Measurements from ENCODE around the gene TNPO3. TPM values are rescaled to one million over a fixed set of nuclear protein-coding genes. Genes with fewer than 3 reads are reported as not detected.
"Not testable (repeated sequence)": the region's sequence is repeated elsewhere in the genome, so short reads cannot be mapped to it uniquely, and the experiment has no call there.

Gene TNPO3
- total and polyA plus RNA-seq, 12 donors: 8.0 to 37.7 (median 29.6) TPM

DNA sequence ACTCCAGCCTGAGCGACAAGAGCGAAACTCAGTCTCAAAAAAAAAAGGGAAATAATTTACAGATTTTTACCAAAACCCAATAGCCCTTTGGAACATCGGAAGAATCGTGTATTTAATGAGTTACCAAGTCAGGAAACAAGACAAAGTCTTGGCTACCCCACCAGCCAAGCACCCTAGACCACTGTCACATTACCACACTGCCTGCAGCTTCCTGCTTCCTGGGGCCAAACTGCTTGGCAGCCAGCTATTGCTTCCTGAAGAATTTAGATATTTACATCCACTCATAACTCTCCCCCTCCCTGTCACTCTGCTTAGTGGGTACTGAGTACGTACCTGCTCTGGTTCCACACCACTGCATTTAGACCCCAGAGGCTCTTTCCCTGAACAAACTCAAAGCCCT is 14.1 kb upstream of the TNPO3 start:
- H3K36me3 ChIP-seq: no peaks in the 10 kb centered on the region
- 66 to 69% methylated on average over 5 of the region's 5 CpGs for WGBS, 2 donors
- ATAC-seq (no peak), DNase-seq (no peak)
- no peak overlapping the region for H3K27ac ChIP-seq
- TF ChIP-seq, protein P1, sequence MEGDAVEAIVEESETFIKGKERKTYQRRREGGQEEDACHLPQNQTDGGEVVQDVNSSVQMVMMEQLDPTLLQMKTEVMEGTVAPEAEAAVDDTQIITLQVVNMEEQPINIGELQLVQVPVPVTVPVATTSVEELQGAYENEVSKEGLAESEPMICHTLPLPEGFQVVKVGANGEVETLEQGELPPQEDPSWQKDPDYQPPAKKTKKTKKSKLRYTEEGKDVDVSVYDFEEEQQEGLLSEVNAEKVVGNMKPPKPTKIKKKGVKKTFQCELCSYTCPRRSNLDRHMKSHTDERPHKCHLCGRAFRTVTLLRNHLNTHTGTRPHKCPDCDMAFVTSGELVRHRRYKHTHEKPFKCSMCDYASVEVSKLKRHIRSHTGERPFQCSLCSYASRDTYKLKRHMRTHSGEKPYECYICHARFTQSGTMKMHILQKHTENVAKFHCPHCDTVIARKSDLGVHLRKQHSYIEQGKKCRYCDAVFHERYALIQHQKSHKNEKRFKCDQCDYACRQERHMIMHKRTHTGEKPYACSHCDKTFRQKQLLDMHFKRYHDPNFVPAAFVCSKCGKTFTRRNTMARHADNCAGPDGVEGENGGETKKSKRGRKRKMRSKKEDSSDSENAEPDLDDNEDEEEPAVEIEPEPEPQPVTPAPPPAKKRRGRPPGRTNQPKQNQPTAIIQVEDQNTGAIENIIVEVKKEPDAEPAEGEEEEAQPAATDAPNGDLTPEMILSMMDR (IDR thresholded peaks at IDR 0.05): no peak
- intact Hi-C loops (cut with DNase I): no loop called here
- no peak overlapping the region for H3K4me3 ChIP-seq
- H3K9me3 ChIP-seq: no peaks in the 10 kb centered on the region
- peaks cover 0 to 33% (median 13%) of the 10 kb centered on the region in 7 donors for H3K27me3 ChIP-seq
- H3K4me1 ChIP-seq: peaks cover 0 to 26% (median 0%) of the 10 kb centered on the region in 9 donors

GRCh38 chr7:129067943-129068548 is 13.1 kb upstream of the TNPO3 start:
- DNase-seq (no peak), ATAC-seq (no peak)
- intact Hi-C loops (cut with DNase I): no loop called here

GRCh38 chr7:129067132-129067561 is 12.2 kb upstream of the TNPO3 start:
- DNase-seq; ATAC-seq; H3K36me3 ChIP-seq; H3K4me3 ChIP-seq; intact Hi-C loops (cut with DNase I); H3K27ac ChIP-seq; H3K9me3 ChIP-seq: not testable (repeated sequence)
- 30 to 37% methylated on average over 4 of the region's 4 CpGs for WGBS, 2 donors
- Histone ChIP-seq H3K27me3 (peaks cover 0 to 45% (median 13%) of the 10 kb centered on the region in 7 donors), H3K4me1 (peaks cover 0 to 15% (median 0%) of the 10 kb centered on the region in 9 donors)

More at GRCh38 chr7:129067943-129068548, 13.1 kb upstream of the TNPO3 start:
- TF ChIP-seq, protein P1 (IDR thresholded peaks at IDR 0.05): no peak
- WGBS, 2 donors: 80 to 90% methylated on average over 5 of the region's 5 CpGs
- Histone ChIP-seq H3K4me3 (no peak overlapping the region), H3K4me1 (peaks cover 0 to 20% (median 0%) of the 10 kb centered on the region in 9 donors), H3K27me3 (peaks cover 0 to 38% (median 13%) of the 10 kb centered on the region in 7 donors), H3K36me3 (no peaks in the 10 kb centered on the region), H3K9me3 (no peaks in the 10 kb centered on the region), H3K27ac (no peak overlapping the region)

DNA sequence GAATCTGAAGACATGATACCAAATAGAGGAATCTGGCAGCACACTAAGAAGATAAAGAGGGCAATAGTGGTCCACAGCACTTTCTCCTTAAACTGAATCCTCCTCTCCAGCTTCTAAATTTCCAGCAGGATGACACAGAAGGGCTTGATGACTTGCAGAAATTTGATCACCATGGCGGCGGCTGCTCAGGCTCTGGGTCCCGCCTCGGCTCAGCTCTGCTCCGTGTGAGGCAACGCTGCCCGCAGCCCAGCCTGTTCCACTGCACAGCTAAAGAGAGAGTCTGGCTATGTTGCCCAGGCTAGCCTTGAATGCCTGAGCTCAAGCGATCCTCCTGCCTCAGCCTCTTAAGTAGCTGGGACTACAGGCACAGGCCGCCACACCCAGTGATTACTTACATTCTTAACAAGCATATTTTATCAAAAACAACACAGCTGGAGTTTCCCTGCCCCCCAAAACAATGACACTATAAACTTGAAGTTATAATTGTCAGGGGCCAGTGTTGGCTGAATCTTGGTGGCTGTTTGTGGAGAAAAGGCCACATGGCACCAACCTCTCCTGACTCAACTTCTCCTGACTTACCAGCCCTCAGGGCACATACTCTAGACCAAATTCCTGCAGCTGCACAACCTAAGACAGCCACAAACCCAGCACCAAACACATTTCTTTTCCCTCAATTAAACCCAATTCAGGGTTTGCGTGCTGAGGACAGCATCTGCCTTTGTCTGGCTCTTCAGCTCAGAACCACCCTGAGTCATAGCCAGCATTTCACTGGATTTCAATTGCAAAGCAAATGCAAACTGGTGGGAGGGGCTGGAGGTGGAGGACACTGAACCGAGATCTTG is 11.6 kb upstream of the TNPO3 start:
- intact Hi-C loops (cut with DNase I): no loop called here
- ATAC-seq: no peak
- TF ChIP-seq, protein P1 (IDR thresholded peaks at IDR 0.05): no peak
- H3K9me3 ChIP-seq: no peaks in the 10 kb centered on the region
- 77 to 79% methylated on average over 11 of the region's 11 CpGs for WGBS, 2 donors
- H3K4me3 ChIP-seq: no peak overlapping the region
- H3K27me3 ChIP-seq: peaks cover 0 to 48% (median 13%) of the 10 kb centered on the region in 7 donors
- H3K36me3 ChIP-seq: no peaks in the 10 kb centered on the region
- DNase-seq: no peak
- no peak overlapping the region for H3K27ac ChIP-seq
- H3K4me1 ChIP-seq: peaks cover 0 to 9% (median 0%) of the 10 kb centered on the region in 9 donors
